Pons (tissue), 1 donor: ENCODE results near the gene PPIL4.

Experiments
- DNase-seq: peaks from one replicate; pipeline ENCODE4 v3.0.0-alpha.2; 2016; ENCODE audit warnings: low spot score

The PPIL4 gene

GRCh38 chr6:149458806-149459205, 87.0 kb downstream of the PPIL4 start:
- no peak for DNase-seq

DNA sequence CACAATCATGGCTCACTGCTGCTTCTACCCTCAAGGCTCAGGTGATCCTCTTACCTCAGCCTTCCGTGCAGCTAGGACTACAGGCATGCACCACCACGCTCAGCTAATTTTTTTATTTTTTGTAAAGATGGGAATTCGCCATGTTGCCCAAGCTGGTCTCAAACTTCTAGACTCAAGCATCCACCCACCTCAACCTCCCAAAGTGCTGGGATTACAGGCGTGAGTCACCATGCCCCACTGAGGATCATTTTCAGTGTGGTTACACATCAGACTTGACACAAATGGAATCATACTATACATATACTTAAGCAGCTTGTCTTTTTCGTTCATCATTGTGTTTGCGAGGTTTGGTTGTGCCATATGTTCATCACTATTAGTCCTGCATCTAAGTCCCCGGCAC, 87.6 kb downstream of the PPIL4 start:
- DNase-seq = no peak

DNA sequence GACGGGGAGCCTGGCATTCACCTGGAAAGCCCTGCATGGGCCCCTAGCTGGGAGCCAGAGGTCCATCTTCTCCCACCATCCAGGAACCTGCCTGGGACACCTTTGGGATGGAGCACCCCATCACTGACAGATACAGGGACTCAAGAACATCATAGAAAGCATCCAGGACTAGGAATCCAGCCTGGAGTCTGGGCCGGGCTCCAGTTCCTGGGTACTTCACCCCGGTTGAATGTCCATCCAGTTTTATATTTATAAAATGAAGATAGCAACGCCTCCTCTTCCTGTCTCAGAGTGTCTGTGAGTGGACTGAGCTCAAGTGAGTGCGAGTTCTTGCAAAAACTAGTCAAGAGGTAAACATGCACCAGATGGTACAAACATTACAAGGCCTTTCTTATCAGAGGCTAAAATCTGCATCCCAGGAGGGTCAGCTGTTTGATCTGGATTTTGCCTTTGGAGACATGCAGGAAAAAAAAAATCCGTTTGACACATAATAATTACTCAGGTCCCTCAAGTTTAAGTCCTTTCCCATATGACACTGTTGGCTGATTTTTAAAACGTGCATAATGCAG, 88.4 kb downstream of the PPIL4 start:
- no peak for DNase-seq

DNA sequence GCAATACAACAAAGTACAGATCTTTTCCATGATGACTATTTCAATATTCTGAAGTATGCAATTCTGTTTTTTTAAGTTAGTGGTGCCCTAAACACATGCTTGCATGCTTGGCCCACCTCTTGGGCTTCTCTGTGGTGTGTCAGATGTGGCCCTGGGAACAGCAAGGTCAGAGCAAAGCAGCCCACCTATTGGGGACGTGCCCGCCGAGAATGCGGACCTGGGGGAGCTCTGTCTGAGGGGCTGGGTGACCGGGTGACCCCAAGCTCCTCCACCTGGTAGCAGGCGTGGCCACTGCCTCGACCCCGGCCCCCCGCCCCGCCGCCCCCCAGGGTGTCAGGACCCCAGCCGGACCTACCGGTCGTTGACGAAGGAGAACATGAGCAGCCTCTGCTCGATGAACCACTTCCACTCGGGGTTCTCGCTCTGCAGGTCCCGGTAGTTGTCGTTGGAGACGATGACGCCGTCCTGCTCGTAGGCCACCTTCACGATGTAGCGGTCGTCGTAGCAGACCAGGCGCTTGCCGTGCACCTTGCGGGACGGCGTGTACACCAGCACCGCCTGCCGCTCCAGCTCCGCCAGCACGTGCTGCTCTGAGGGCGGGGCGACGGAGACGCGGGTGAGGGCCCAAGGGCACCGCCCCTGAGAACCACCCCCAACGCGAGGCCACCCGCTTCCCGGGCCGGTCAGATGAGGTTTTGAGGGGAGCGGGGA, 89.4 kb downstream of the PPIL4 start:
- no peak for DNase-seq

DNA sequence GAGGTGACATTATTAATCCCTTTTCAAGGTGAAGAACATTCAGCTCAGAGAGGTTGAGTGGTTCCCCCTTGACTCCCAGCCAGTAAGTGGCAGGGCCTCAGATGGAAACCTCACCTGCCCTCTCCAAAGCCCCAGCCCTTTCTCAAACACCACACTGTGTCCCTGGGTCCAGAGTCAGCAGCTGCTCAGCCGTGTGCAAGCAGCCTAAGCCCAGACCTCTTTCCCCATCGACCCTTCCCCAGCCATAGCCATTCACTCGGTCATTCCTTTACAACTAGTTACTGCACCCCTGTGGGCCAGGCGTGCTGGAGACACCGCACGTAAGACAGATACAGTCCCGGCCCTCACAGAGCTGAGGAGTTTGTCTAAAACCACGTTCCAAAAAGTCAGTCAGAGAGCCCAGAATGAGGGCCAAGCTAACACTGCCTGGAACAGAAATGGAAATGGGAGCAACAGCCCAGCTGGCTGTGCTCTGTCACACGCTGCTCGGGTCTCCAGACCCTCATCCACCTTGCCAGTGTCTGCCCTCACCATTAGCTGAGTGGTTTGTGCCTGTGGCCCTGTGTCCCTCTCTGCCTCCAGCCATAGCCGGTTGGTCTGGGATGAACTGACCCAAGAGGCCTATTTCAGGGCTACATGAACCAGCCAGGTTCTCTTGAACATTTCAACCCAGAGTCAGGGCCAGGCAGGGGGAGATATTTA, 90.7 kb downstream of the PPIL4 start:
- DNase-seq = no peak
